ENCODE data around the gene LAG3.

LAG3 gene

GRCh38 chr12:6772726-6773589, 638 bp downstream of the LAG3 start:
- no peak for TF ChIP-seq CTCF (conservative IDR thresholded peaks at IDR 0.05; ENCODE audit: low read length)
- no peak for DNase-seq (ENCODE audit: low read depth)
- H3K4me3 ChIP-seq (ENCODE audit: low read length) = no peak overlapping the region

- no peak for TF ChIP-seq CTCF (conservative IDR thresholded peaks at IDR 0.05; ENCODE audit: low read length)
- no peak for DNase-seq (ENCODE audit: low read depth)
- H3K4me3 ChIP-seq (ENCODE audit: low read length) = no peak overlapping the region
These were observed 1.5 kb downstream of the LAG3 start for GRCh38 chr12:6773590-6774351.

- no peak overlapping the region for H3K4me3 ChIP-seq (ENCODE audit: low read length)
- no peak for TF ChIP-seq CTCF (conservative IDR thresholded peaks at IDR 0.05; ENCODE audit: low read length)
- DNase-seq (ENCODE audit: low read depth) = no peak
These were observed 2.3 kb downstream of the LAG3 start for GRCh38 chr12:6774499-6775062.

- TF ChIP-seq CTCF (conservative IDR thresholded peaks at IDR 0.05; ENCODE audit: low read length) = no peak
- no peak for DNase-seq (ENCODE audit: low read depth)
- H3K4me3 ChIP-seq (ENCODE audit: low read length) = no peak overlapping the region
These were observed 3.2 kb downstream of the LAG3 start for GRCh38 chr12:6775185-6776174.

- no peak for DNase-seq (ENCODE audit: low read depth)
- no peak for TF ChIP-seq CTCF (conservative IDR thresholded peaks at IDR 0.05; ENCODE audit: low read length)
- H3K4me3 ChIP-seq (ENCODE audit: low read length) = no peak overlapping the region
These were observed 5.1 kb downstream of the LAG3 start for GRCh38 chr12:6777386-6777785.

- peak overlapping the region; percentile 55 for H3K4me3 ChIP-seq (ENCODE audit: low read length)
- TF ChIP-seq CTCF (conservative IDR thresholded peaks at IDR 0.05; ENCODE audit: low read length) = no peak
- DNase-seq (ENCODE audit: low read depth) = peak; percentile 55
These were observed 5.9 kb downstream of the LAG3 start for GRCh38 chr12:6778217-6778573.
